Measurements from ENCODE around the gene TRIM26. TPM values are rescaled to one million over a fixed set of nuclear protein-coding genes. Genes with fewer than 3 reads are reported as not detected.

Gene TRIM26
- total and polyA plus RNA-seq, 2 donors (not counting 1 experiment from before 2014, with no cell fraction given) = 49.5 to 73.2 TPM

DNA sequence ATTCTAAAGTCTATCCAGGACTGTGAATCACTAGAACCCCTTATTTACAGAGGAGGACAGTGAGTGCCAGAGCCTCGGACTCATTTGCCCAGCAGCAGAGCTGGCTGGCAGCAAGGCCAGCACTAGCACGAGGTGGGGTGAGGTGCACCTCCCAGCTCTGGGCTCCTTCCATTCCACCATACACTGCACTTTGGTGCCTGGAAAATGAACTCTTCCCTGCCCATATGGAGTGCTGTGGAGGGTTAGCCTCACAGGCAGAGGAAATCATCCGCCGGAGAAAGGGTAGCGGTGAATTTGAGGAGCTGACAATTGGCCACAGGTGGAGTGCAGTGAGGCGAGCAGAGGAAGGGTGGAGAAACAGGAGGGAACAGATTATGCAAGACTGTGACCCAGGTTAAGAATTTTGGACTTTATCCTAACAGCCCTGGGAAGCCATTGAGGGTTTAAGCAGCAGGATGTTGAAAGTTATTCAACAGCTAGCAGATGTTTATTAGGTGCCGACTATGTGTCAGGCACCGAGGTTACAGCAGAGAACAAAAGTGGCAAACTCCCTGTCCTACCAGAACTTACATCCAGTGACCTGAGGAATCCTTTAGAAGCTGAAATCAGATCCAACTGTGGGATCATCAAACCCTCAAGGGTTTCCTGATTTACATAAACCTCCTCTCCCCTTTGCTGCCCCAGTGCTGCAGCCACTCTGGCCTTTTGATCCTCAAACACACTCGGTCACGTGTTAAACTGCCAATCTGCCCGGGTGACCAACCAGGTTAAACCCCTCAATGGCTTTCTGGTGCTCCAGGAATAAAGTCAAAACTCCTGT is 6.2 kb downstream of the TRIM26 start:
- Histone ChIP-seq H3K9ac (ENCODE audit: low read length) (peak overlapping the region; percentile 15), H3K4me3 (ENCODE audit: control extremely low read depth in 1 of 5, extremely low read depth in 1 of 5, insufficient read depth in 1 of 5, low read depth in 2 of 5, low read length in 4 of 5) (peak overlapping the region in 1 of 5 experiments; percentile 2), H3K4me2 (replicated peaks; ENCODE audit: low read depth, low read length, poor library complexity, severe bottlenecking) (peak overlapping the region; percentile 25), H3K4me1 (ENCODE audit: control insufficient read depth in 2 of 2, insufficient read depth in 2 of 2, low read length in 2 of 2) (peaks cover 57 to 65% of the 10 kb centered on the region in 2 donors), H3K27me3 (replicated peaks in 1 of 4; ENCODE audit: control extremely low read depth in 1 of 4, control insufficient read depth in 3 of 4, insufficient read depth in 4 of 4, low read length in 3 of 4) (no peaks in the 10 kb centered on the region), H4K20me1 (ENCODE audit: control insufficient read depth, insufficient read depth, low read length, poor library complexity, severe bottlenecking) (peaks cover 80% of the 10 kb centered on the region), H3K9me3 (ENCODE audit: control extremely low read depth in 1 of 3, control insufficient read depth in 2 of 3, insufficient read depth in 1 of 3, low read length in 2 of 3) (no peaks in the 10 kb centered on the region), H3K27ac (ENCODE audit: low read length in 2 of 2) (no peak overlapping the region), H3K79me2 (ENCODE audit: control insufficient read depth, insufficient read depth, low read length) (peaks cover 98% of the 10 kb centered on the region), H3K36me3 (replicated peaks in 1 of 2; ENCODE audit: control extremely low read depth in 1 of 2, control insufficient read depth in 1 of 2, extremely low read depth in 1 of 2, insufficient read depth in 2 of 2, low read length in 1 of 2) (peaks cover 0 to 18% of the 10 kb centered on the region in 2 experiments), H2AFZ (ENCODE audit: insufficient read depth, low read depth, low read length, poor library complexity, severe bottlenecking) (no peak overlapping the region)
- ATAC-seq (ENCODE audit: low read depth) (no peak), DNase-seq (no peak)
- Mint-ChIP-seq H3K27ac (peak overlapping the region; percentile 63), H3K9me3 (ENCODE audit: insufficient read depth) (no peaks in the 10 kb centered on the region), H3K27me3 (no peaks in the 10 kb centered on the region), H3K4me3 (peak overlapping the region; percentile 45), H3K4me1 (peaks cover 70% of the 10 kb centered on the region)
- CTCF ChIA-PET = interaction anchor here (1.4 kb wide), 1 partner anchor 76 kb away, joined by 4 read pairs; no protein-coding TSS in a partner anchor
- intact Hi-C loops (cut with micrococcal nuclease) = loop anchor here (5.0 kb wide), 1 partner anchor 35 kb away; no protein-coding TSS in a partner anchor
- 65% methylated on average over 8 of the region's 11 CpGs for WGBS (ENCODE audit: insufficient coverage)
- TF ChIP-seq EZH2 (IDR thresholded peaks at IDR 0.05; ENCODE audit: borderline replicate concordance, insufficient read depth, low read depth, low read length, poor library complexity, severe bottlenecking) = no peak
- TF ChIP-seq, protein P1, sequence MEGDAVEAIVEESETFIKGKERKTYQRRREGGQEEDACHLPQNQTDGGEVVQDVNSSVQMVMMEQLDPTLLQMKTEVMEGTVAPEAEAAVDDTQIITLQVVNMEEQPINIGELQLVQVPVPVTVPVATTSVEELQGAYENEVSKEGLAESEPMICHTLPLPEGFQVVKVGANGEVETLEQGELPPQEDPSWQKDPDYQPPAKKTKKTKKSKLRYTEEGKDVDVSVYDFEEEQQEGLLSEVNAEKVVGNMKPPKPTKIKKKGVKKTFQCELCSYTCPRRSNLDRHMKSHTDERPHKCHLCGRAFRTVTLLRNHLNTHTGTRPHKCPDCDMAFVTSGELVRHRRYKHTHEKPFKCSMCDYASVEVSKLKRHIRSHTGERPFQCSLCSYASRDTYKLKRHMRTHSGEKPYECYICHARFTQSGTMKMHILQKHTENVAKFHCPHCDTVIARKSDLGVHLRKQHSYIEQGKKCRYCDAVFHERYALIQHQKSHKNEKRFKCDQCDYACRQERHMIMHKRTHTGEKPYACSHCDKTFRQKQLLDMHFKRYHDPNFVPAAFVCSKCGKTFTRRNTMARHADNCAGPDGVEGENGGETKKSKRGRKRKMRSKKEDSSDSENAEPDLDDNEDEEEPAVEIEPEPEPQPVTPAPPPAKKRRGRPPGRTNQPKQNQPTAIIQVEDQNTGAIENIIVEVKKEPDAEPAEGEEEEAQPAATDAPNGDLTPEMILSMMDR (IDR thresholded peaks at IDR 0.05) = no peak
- POLR2A ChIA-PET = no interaction called here

DNA sequence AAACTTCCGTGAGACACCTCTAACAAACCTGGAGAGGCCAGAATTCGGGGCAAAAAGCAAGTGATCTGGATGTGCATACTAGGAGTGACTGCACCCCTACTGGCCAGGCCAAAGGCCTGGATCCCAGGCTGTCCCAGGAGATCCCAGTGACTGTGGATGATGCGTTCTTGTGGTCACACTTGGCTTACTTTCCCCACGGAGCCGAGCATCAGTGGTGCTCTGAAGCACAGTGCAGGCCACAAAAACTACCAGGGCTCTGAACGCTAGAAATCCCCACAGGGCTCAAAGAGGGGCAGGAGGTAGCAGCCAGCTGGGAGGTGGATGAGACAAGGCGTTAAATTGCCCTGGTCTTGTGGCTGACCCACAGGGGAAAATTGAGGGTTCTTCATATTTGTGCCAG is 7.1 kb downstream of the TRIM26 start:
- no peaks in the 10 kb centered on the region for H3K9me3 Mint-ChIP-seq (ENCODE audit: insufficient read depth)
- ATAC-seq (ENCODE audit: low read depth) (no peak), DNase-seq (peak; percentile 5)
- intact Hi-C loops (cut with micrococcal nuclease) = loop anchor here (5.0 kb wide), 1 partner anchor 34 kb away; no protein-coding TSS in a partner anchor
- peak overlapping the region; percentile 29 for H3K27ac Mint-ChIP-seq
- no peaks in the 10 kb centered on the region for H3K27me3 Mint-ChIP-seq
- Histone ChIP-seq H3K4me3 (ENCODE audit: control extremely low read depth in 1 of 5, extremely low read depth in 1 of 5, insufficient read depth in 1 of 5, low read depth in 2 of 5, low read length in 4 of 5) (no peak overlapping the region), H3K36me3 (replicated peaks in 1 of 2; ENCODE audit: control extremely low read depth in 1 of 2, control insufficient read depth in 1 of 2, extremely low read depth in 1 of 2, insufficient read depth in 2 of 2, low read length in 1 of 2) (peaks cover 0 to 20% of the 10 kb centered on the region in 2 experiments), H3K27me3 (replicated peaks in 1 of 4; ENCODE audit: control extremely low read depth in 1 of 4, control insufficient read depth in 3 of 4, insufficient read depth in 4 of 4, low read length in 3 of 4) (no peaks in the 10 kb centered on the region), H3K27ac (ENCODE audit: low read length in 2 of 2) (no peak overlapping the region), H3K9ac (ENCODE audit: low read length) (no peak overlapping the region), H3K79me2 (ENCODE audit: control insufficient read depth, insufficient read depth, low read length) (peaks cover 97% of the 10 kb centered on the region), H3K4me2 (replicated peaks; ENCODE audit: low read depth, low read length, poor library complexity, severe bottlenecking) (no peak overlapping the region), H4K20me1 (ENCODE audit: control insufficient read depth, insufficient read depth, low read length, poor library complexity, severe bottlenecking) (peaks cover 81% of the 10 kb centered on the region), H2AFZ (ENCODE audit: insufficient read depth, low read depth, low read length, poor library complexity, severe bottlenecking) (no peak overlapping the region), H3K4me1 (ENCODE audit: control insufficient read depth in 2 of 2, insufficient read depth in 2 of 2, low read length in 2 of 2) (peaks cover 57 to 65% of the 10 kb centered on the region in 2 donors), H3K9me3 (ENCODE audit: control extremely low read depth in 1 of 3, control insufficient read depth in 2 of 3, insufficient read depth in 1 of 3, low read length in 2 of 3) (no peaks in the 10 kb centered on the region)
- POLR2A ChIA-PET = no interaction called here
- peaks cover 68% of the 10 kb centered on the region for H3K4me1 Mint-ChIP-seq
- no peak overlapping the region for H3K4me3 Mint-ChIP-seq
- CTCF ChIA-PET = no interaction called here
- TF ChIP-seq EZH2 (IDR thresholded peaks at IDR 0.05; ENCODE audit: borderline replicate concordance, insufficient read depth, low read depth, low read length, poor library complexity, severe bottlenecking) = no peak
- TF ChIP-seq, protein P1 (IDR thresholded peaks at IDR 0.05) = no peak
- WGBS (ENCODE audit: insufficient coverage) = 55% methylated on average over 7 of the region's 7 CpGs

All from B cell (primary cell).